GM19240 (cell line): ENCODE measurements around the gene P3H2.

Experiments used
- DNase-seq: peaks from one replicate; pipeline ENCODE4 v3.0.0; 2011; ENCODE audit warnings: low spot score; ENCODE audit not compliant: insufficient read length

Gene P3H2

GRCh38 chr3:190056742-190057141, 64.0 kb downstream of the P3H2 start:
- DNase-seq: no peak

- DNase-seq: no peak
Measured at GRCh38 chr3:190055773-190056172, 64.9 kb downstream of the P3H2 start.

GRCh38 chr3:190053919-190054672, 66.6 kb downstream of the P3H2 start:
- DNase-seq: no peak

- DNase-seq: no peak
Measured at GRCh38 chr3:190051641-190052040, 69.1 kb downstream of the P3H2 start.

- no peak for DNase-seq
Measured at GRCh38 chr3:190048932-190049441, 71.7 kb downstream of the P3H2 start.

- DNase-seq: no peak
Measured at GRCh38 chr3:190044974-190045373, 75.7 kb downstream of the P3H2 start.

GRCh38 chr3:190044142-190044541, 76.6 kb downstream of the P3H2 start:
- no peak for DNase-seq

GRCh38 chr3:190043741-190044140, 77.0 kb downstream of the P3H2 start:
- no peak for DNase-seq

- no peak for DNase-seq
Measured at GRCh38 chr3:190042558-190042957, 78.1 kb downstream of the P3H2 start.

- no peak for DNase-seq
Measured at GRCh38 chr3:190041333-190042041, 79.2 kb downstream of the P3H2 start.

GRCh38 chr3:190040145-190040544, 80.6 kb downstream of the P3H2 start:
- DNase-seq: no peak

- DNase-seq: no peak
Measured at GRCh38 chr3:190038050-190038933, 82.4 kb downstream of the P3H2 start.

- DNase-seq: no peak
Measured at GRCh38 chr3:190036631-190037030, 84.1 kb downstream of the P3H2 start.

- no peak for DNase-seq
Measured at GRCh38 chr3:190034446-190034845, 86.3 kb downstream of the P3H2 start.

- no peak for DNase-seq
Measured at GRCh38 chr3:190032923-190033322, 87.8 kb downstream of the P3H2 start.

- no peak for DNase-seq
Measured at GRCh38 chr3:190031887-190032752, 88.6 kb downstream of the P3H2 start.

- DNase-seq: no peak
Measured at GRCh38 chr3:190027116-190027515, 93.6 kb downstream of the P3H2 start.

- DNase-seq: no peak
Measured at GRCh38 chr3:190026154-190026553, 94.5 kb downstream of the P3H2 start.

- no peak for DNase-seq
Measured at GRCh38 chr3:190024912-190025311, 95.8 kb downstream of the P3H2 start.

- no peak for DNase-seq
Measured at GRCh38 chr3:190019844-190020243, 100.9 kb downstream of the P3H2 start.

- DNase-seq: no peak
Measured at GRCh38 chr3:190019006-190019405, 101.7 kb downstream of the P3H2 start.
